SKM-1 (cell line): ENCODE results near the gene SPAG7.

Source experiments
- DNase-seq: peaks from one replicate; lab custom pipeline; 2025; ENCODE audit not compliant: unreplicated experiment; lab: John Stamatoyannopoulos, UW

Gene SPAG7

GRCh38 chr17:4950746-4951204 lies 16.8 kb downstream of the SPAG7 start, which contains the start of gene ENO3:
ENO3 (plus strand) TSS chr17:4951119; CDS start chr17:4951830, 711 bp downstream.
- DNase-seq, result no peak

- DNase-seq, result no peak
Observed at GRCh38 chr17:4950075-4950745, 17.4 kb downstream of the SPAG7 start.

- no peak for DNase-seq
Observed at GRCh38 chr17:4949321-4950074, 18.1 kb downstream of the SPAG7 start.

GRCh38 chr17:4948931-4949320 lies 18.7 kb downstream of the SPAG7 start:
- DNase-seq, result no peak

- DNase-seq, result peak; percentile 70
Observed at GRCh38 chr17:4948166-4948930, 19.3 kb downstream of the SPAG7 start, which contains the start of gene PFN1. PFN1 (minus strand) TSS chr17:4948530; CDS start chr17:4948394, 136 bp downstream.

GRCh38 chr17:4947411-4948165 lies 20.0 kb downstream of the SPAG7 start:
- DNase-seq, result no peak

GRCh38 chr17:4947010-4947410 lies 20.6 kb downstream of the SPAG7 start:
- no peak for DNase-seq

- DNase-seq, result no peak
Observed at GRCh38 chr17:4946312-4946976, 21.2 kb downstream of the SPAG7 start.

- DNase-seq, result no peak
Observed at GRCh38 chr17:4945944-4946280, 21.7 kb downstream of the SPAG7 start.

GRCh38 chr17:4945176-4945943 lies 22.3 kb downstream of the SPAG7 start:
- no peak for DNase-seq

- DNase-seq, result no peak
Observed at GRCh38 chr17:4944554-4945175, 23.0 kb downstream of the SPAG7 start.

- no peak for DNase-seq
Observed at GRCh38 chr17:4944163-4944553, 23.5 kb downstream of the SPAG7 start.

GRCh38 chr17:4942760-4943508 lies 24.7 kb downstream of the SPAG7 start:
- no peak for DNase-seq

GRCh38 chr17:4941319-4941610 lies 26.4 kb downstream of the SPAG7 start:
- DNase-seq, result no peak

GRCh38 chr17:4940555-4941318 lies 26.9 kb downstream of the SPAG7 start:
- no peak for DNase-seq

GRCh38 chr17:4939796-4940554 lies 27.6 kb downstream of the SPAG7 start, which contains the start of the genes RNF167 and SLC25A11:
RNF167 (plus strand) TSS chr17:4940268; CDS start chr17:4940910, 642 bp downstream.
SLC25A11 (minus strand) TSS chr17:4940046; CDS start chr17:4939910, 136 bp downstream.
- peak; percentile 90 for DNase-seq

- DNase-seq, result no peak
Observed at GRCh38 chr17:4939546-4939795, 28.1 kb downstream of the SPAG7 start.
